Measurements from ENCODE around the gene CRNKL1.
"Not testable (repeated sequence)": the region's sequence is repeated elsewhere in the genome, so short reads cannot be mapped to it uniquely, and the experiment has no call there.

CRNKL1 gene

DNA sequence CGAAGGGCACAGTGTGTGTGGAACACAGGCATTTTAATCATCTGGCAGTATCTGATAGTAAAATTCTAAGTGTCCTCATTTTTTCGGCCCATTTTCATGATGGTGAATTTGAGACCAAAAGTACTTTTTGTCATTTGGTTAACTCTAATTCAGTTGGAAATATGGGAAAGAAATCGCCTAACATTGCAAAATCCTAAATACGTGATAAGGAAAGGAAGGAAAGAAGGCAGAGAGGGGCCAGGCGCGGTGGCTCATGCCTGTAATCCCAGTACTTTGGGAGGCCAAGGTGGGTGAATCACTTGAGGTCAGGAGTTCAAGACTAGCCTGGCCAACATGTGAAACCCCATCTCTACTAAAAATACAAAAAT lies 48.3 kb downstream of the CRNKL1 start:
- DNase-seq, result not testable (repeated sequence)

DNA sequence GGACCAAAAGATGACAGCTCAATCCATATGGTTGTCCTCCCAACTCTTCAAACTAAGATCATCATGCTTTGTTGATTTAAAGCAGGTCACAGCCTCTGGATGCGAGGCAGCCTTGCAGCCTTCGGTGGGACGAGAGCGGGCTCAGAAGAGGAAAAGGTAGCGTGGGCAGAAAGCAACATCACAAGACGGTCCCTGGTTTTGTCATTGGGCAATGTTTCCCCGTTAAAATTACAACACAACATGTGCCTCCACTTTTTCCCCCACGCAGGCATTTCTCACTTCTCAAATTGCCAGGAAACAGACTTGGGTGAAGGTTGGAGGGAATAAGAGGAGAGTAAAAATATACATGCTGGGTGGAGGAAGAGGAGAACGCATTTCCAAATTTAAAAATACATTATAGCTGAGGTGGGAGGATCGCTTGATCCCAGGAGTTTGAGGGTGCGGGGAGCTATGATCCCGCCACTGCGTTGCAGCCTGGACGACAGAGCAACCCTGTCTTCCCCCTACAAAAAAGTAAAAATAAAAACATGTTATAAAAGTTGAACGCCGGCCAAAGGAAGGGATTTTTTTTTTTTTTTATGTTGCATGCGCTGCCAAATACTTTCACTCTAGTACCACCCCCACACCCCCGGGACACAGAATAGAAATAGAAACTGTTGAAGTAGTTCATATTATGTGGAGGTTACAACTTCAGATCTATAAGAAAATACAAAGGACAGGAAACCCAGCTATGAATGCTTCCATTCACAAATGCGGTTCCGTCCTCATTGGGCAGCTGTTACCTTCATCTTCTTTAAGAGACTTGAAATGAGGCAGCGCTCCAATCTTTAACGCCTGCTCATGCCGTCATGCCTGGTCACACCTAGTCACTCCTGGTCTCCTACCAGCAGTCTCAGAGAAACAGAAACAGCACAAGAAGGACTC lies 49.0 kb downstream of the CRNKL1 start:
- DNase-seq, result no peak

DNA sequence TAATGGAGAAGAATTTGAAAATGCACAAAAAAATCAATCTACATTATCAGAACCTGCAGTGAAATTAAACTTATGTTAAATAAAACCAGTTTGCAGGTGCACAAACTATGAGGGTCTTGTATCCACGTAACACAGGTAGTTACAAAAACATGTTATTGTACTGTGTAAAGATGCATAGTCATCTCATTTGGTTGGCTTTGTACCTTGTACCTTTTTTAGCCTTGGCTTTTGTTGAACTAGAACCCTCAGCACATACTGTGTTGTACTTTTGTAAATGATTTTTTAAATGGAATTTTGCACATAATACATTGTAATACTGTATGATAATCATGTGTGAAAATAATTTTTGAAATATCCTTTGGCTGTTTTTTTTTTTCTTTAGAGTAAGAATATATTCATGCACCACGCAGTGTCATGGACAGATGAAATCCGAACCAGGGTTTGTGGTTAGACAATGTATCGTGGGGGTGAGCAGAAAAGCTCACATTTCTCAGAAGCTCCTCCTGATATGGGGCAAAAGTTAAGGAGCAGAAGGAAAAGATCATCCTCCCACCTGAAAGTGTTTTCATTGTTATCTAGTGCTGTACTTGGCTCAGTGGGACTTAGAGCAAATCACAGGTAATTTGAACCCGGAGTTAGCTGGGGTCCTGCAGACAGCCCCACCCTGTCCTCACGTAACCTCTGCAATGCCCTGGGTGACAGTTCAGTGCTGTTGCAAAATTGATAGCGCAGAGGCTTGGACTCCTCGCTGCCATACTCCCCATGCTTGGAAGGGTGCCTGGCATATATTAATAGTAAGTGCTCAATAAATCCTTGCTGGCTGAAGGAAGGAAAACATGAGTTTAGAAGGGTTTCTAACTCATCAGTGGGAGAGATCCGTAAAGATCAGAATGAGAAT lies 49.9 kb downstream of the CRNKL1 start:
- no peak for DNase-seq

DNA sequence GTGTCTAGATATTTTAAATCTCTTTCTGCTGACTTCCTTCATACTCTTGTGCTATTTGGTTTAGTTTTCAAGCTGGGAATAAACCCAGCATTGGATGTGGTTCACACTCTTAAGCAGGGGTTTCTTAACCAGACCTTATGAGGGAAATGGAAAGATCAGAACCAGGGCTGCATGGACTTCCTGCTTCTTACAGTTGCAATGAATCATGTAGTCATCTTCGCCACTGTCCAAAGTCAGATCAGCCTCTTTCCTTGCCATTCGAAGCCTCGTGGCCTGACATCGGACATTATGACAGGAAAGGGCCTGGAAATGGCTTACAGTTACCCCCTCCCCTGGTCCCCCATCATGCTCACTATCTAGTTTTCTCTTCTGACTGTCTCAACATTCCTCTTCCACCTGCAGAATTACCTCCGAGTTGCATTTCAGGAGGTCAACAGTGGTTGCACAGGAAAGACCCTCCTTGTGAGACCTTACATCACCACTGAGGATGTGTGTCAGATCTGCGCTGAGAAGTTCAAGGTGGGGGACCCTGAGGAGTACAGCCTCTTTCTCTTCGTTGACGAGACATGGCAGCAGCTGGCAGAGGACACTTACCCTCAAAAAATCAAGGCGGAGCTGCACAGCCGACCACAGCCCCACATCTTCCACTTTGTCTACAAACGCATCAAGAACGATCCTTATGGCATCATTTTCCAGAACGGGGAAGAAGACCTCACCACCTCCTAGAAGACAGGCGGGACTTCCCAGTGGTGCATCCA lies 51.9 kb downstream of the CRNKL1 start:
- DNase-seq, result no peak

DNA sequence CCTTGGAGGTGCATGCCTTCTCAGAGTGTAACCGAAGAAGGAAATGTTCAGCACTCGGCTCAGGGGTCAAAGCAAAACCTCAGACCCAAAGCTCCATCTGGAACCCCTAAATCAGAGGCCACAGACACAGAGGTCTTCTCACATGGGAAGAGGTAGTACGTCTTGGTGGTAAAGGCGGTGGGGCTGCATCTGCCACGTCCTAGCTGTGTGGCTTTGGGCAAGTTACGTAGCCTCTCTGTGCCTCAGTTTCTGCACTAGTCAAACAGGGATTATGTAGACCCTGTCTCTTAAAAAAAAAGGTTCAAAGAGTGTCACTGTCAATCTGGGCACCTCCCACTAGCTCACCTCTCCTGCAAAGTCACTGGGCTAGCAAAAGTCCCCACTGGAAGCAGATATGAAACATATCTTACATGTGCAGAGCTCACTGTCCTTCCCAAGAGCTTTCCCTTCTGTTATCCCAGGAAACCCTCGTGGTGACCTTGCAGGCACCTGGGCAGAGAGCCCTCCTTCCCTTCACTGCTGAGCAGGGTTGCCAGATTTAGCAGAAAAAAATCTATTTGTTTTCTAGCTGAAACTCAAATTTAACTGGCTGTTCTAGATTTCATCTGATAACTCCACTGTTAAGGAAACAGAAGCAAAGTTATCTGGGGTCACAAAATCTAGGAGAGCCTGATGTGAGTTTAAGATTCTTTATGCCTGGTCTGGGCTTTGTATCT lies 53.1 kb downstream of the CRNKL1 start:
- DNase-seq, result no peak

DNA sequence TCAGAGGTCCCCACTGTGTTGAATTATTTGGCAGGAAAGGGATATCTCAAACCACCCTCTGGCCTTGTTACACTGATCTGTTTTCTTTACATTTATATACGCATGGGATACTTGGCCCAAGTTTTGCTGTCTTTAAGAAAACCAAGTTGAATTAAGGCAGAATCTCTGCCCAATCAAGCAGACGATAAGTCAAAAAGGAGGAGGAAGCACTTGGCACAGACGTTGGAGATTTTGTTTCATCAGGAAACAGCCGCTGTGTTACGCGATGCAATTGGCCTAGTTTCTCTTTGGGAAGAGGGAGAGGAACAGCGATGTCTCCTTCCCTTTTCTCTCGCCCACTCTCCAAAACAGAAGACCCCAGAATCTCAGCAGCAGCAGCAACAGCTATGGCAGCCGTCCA lies 55.3 kb downstream of the CRNKL1 start:
- DNase-seq, result no peak

DNA sequence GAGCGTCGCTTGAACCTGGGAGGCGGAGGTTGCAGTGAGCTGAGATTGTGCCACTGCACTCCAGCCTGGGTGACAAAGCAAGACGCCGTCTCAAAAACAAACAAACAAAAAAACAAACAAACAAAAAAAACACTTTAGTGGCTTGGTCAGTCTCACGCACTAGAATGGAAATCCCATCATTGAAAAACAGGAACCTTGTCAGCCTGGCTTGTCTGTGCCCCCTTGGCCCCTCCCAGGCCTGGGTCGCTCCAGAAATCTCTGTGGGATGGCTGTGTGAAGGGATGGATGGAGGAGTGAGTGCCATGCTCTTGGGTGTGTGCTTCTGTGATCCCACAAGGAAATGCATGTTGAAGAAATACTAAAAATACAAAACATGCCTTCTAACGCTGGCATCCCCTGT lies 56.0 kb downstream of the CRNKL1 start:
- DNase-seq, result no peak

DNA sequence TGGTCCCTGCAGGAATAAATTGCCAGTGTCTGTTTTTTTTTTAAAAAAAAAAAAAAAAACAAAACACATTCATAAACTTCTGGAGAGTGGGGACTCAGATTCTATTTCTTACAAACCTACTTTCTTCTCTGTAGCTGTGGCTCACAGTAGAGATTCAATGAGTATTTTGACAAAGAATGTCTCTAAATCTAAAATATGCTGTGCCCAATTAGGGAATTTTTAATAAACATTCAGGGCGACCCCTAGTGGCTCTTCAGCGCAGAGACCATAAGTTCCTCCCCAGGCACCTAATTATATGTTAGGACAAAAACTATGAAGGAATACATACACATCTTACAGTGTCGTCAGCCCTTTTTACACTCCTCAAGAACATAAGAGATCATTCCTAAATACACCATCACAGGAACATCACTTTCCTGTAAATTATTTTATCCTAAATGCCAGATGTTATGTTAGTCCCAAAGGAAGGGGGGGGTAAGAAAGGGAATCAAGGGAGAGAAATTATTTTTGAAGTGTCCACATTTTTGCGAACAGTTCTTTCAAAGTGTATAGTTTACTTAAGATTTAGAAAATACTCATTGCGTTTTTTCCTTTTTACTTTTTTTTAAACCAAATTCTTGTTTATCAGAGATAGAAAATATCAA lies 56.9 kb downstream of the CRNKL1 start:
- DNase-seq, result peak; percentile 11

DNA sequence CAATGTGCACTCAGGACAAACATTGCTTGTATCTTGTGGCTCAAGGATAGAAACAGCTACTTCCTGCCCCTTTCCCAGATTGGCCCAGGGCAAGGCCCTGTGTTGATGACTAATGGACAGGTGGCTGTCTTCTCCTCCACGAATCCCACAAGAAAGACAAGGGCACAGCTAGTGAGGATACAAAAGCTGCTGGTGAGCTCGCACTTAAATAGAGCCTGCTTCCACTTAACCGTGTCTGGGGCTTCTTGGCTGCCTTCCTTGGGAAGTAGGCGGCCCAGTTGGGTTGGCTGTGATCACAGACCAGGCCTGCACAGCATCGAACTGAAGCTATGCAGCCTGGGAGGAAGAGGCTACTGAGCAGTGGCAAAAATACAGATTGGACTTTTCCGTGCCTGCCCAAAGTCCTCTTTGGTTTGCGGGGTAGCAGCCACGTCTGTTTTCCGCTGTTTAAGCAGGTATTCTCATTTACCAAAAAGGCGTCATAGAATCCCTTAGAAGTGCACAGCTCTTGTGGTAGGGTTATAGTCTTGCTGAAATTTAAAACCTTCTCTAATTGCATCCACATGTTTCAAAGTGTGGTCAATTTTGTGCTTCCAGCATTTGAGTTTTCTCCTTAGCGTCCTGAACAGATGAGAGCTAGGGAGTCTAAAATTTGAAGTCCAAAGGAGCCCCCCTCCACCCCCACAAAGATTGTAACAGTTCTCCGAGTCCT lies 58.2 kb downstream of the CRNKL1 start:
- DNase-seq, result no peak

DNA sequence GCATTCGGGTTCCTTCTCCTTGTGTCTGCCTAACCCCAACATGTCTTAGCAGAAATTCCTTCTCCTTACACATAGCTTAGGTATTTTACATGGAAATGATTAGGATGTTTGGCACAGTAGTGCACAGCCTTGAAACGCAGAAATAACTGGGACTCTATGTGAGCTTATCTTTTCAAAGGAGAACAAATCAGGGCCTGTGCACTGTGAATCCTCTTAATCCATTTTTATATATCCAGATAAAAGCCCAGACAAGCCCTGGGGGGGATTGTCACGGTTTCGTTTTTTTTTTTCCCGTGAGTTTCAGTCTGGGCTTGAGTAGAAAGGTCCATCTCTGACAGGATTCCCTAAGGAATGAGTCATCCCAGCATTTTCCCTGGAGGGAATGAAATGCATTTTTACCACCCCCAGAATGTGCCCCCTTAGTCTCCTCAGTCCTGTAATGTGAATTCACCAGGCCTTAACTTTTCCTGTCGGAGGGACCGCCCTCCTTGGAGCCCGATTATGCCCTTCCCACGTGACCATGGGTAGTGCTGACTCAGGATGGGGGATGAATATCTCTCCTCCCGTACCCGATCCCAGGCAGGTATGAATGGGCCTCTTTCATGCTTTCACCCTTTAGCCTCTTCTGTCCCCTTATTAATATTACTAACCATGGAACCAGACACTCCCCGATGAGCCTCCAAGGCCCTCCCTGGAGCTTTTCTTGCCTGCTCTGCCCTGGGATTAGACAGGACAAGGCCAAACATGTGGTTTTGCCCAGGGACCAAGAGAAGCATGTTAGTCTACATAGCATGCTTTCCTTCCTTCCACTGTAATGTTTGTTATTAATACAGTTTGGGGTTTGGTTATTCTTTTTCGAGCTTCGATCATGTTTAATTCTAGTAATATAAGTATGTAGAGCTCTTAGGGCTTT lies 59.0 kb downstream of the CRNKL1 start:
- DNase-seq, result no peak

DNA sequence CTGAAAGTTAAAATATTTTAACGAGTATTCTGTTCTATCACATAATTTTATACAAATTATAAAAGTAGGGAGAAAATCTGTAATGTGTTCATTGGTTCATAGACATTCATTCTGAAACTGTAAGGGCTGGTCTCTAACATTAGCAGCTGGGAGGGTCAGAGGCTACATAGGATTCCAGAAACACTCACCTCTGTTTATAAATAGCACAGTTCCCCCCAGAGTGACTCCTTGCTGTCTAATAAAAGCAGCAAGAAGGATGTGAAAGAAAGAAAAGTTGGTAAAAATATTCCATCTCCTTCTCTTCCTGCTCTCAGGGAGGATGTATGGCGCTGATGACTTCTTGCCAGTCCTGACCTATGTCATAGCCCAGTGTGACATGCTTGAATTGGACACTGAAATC lies 60.4 kb downstream of the CRNKL1 start:
- DNase-seq, result no peak

DNA sequence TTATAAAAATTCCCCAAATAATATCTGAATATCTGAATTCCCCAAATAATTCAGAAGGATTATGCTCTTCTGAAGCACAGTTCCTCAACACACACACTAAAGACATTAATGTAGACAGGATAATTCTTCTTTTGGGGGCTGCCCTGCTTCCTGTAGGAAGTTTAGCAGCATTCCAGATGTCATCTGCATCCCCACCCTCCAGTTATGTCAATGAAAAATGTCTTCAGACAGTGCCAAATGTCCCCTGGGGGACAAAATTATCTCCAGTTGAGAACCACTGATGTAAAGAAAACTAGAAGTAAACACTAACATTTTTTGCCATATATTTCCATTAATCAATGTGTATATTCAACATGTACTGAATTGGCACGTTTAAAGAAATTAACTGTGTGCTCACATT lies 61.0 kb downstream of the CRNKL1 start:
- DNase-seq, result no peak

DNA sequence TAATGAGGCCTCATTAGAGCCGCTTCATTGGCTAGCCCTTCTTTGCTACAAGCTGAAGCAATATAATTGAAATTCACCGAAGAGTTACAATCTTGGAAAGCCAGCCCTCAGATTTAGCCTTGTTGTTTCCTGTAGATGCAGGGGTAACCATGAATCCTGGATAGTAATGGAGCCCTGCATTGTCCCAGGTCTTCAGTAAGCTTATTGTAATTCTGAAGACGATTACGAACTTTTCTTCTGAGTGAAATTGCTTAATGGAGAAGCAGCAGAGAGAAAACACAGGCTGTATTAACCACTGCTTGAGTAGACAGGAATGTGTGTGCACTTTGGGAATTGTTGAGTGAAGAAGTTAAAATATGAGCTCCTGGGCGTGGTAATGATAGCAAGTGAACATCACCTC lies 61.4 kb downstream of the CRNKL1 start:
- no peak for DNase-seq

DNA sequence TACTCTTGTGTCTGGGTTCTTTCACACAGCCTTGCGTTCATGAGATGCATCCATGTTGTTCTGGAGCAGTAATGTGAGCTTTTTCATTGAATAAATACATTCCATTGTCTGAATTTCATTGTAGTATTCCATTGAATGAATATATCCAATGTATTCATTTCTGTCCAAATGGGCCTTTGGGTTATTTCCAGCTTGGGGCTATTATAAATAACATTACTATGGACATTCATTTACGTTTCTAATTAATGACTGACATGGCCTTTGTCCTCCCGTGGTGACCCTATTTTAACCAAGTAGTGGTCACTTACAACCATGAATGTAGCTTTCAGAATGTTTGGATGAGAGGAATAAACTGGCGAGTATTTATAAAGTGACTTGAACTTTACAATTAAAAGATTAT lies 65.2 kb downstream of the CRNKL1 start:
- DNase-seq, result no peak

DNA sequence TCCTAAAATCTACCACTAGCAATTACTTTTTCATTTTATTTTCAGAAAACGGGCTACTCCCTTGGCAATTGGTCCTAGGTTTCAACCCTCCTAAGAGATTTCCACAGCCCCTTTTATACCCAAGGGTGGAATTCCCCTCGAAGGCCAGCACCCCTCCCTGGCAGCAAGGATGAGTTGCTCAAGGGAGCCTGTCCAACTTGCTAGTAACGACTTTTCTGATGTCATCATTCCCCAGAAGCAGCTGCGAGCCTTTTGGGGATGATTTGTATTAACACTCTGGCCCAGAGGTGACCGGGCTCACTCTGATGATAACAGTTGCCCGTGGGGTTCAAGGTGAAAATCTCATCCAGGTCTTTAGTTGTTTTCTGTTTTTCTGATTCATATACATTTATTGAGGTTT lies 65.8 kb downstream of the CRNKL1 start:
- no peak for DNase-seq
